ENCODE measurements around the gene TRAIP.
"Not testable (repeated sequence)": the region's sequence is repeated elsewhere in the genome, so short reads cannot be mapped to it uniquely, and the experiment has no call there.

TRAIP gene

GRCh38 chr3:49790626-49791411 is 65.5 kb downstream of the TRAIP start:
- DNase-seq = no peak

DNA sequence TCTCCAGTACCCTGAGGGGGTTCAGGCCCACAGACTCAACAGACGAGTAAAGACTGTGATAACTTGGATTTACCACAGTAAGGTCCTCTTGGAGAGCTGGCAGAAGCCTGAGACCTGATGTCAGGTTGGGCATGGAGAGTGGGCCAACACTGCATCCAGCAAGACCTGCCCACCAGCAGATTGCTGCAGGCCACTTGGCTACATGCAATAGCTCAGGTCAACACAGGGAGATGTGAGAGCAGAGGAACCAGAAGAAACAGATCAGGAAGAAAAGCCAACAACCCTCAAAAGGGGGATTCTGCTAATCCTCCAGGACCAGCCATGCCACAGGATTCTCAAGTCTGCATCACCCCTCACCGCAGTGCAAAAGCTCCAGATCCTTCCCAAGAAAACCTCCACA is 68.3 kb downstream of the TRAIP start:
- no peak for DNase-seq

GRCh38 chr3:49787536-49787935 is 68.8 kb downstream of the TRAIP start:
- DNase-seq = no peak

- no peak for DNase-seq
Measured at GRCh38 chr3:49787182-49787464, 69.2 kb downstream of the TRAIP start.

DNA sequence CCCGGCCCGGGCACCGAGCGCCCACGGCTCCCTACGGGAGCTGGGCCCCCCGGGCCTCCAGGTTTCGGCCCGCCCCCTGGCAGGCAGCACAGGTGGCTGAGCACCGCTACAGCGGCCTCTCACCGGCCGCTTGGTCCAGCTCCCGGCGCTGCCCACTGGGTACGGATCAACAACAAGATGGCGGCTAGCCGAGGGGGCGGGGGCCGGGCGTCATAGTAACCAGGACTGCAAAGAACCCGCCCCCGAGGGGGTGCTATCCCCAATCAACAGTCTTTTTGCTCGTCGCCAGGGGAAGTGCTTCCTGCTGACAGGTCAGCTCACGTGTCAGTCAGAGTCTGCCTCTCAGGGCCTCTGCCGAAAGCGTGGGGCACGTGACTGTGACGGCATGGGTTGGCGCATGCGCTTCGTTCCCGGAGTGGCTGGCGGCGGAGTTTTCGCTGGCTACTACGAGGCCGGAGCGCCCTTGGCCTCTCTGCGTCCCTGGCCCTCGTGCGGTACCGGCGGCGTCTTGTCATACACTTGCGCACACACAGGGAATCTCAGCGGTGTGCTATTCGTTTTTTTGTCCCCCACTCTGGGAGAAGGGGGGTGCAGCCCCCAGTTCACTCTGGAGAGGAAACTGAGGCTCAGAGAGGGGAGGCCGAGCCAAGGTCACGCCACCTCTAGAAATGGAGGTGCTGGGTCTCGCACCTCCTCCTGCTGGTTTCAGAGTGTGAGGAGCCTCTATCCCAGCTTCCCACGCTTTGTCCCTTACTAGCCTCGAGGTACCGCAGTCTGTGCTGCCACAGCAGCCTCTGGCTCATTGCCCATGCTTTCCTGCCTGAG is 69.8 kb downstream of the TRAIP start, which contains the start of gene IP6K1:
Gene IP6K1 (minus strand): TSS at position 186 of the 825 bp plus-strand sequence. CDS start 38,502 bp downstream, outside the sequence.
- DNase-seq = peak; percentile 100

DNA sequence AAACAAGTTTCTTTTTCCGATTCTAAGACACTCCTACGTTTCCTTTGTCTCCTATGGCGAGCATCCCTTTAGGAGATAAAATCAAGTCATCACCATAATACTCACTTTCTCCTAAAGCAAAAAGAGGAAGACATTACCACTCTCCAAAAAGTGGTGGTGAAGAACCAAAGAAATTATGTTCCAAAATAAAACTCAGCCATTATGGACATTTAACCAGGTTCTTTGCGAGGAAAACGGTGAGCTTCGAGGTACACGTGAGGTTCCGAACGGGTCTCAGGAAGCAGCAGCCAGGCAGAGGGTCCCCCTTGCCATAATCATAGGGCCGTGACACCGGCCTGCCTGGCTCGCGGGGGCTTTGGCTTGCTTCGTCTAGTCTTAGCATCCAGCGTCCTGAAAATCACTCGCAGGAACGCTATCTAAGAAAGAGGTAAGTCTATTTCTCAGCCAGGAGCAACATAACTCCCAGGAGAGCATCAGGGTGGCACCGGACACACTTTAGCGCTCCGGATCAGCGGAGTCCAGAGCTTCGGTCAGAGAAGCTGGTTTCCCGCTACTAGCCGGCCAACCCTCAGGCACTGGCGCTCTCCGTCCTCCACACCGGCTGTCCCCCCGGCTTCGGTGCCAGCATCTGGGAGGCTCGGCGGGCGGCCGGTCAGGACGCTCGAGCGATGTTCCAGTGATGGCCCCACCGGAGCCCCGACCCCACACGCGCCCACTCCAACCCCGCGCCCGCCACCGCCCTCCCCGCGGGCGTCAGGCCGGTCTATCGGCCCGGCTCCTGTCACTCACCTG is 70.6 kb downstream of the TRAIP start:
- DNase-seq = peak; percentile 39

GRCh38 chr3:49782277-49782676 is 74.1 kb downstream of the TRAIP start:
- not testable (repeated sequence) for DNase-seq

DNA sequence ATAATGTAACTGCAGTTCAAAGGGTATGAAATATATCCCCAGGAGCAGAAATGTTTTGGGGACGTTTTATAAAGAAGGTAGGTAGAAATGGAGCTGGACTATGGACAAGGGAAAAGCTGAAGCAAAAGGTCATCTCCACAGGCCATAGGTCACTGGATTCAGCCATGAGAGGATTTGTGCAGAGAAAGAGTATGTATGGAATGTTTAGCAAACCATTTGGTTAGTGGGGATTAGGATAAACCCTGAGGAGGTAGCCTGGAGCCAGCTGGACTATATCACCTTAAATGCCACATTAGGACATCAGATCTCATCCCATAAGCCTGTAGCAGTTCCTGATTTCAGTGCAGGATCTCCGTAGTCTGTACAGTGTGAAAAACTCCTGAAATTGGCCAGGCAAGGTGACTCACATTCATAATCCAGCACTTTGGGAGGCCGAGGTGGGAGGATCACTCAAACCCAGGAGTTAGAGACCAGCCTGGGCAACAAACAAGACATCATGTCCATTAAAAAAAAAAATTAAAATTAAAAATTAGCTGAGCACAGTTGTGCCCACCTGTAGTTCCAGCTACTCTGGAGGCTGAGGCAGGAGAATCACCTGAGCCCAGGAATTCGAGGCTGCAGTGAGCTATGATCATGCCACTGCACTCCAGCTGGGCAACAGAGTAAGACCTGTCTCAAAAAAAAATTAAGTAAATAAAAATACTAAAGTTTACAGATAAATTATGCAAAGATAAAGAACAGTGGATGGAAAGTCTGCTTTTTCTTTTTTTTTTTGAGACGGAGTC is 74.8 kb downstream of the TRAIP start:
- DNase-seq = peak; percentile 64

DNA sequence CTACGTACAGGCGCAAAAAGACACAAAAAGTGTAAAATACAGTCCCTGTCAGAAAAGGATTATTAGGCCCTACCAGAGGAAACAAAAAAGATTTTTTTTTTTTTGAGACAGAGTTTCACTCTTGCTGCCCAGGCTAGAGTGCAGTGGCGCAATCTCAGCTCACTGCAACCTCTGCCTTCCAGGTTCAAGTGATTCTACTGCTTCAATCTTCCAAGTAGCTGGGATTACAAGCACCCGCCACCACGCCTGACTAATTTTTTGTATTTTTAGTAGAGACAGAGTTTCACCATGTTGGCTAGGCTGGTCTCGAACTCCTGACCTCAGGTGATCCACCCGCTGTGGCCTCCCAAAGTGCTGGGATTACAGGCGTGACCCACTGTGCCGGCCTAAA is 75.4 kb downstream of the TRAIP start:
- DNase-seq = not testable (repeated sequence)

GRCh38 chr3:49780080-49780974 is 76.0 kb downstream of the TRAIP start:
- DNase-seq = no peak

DNA sequence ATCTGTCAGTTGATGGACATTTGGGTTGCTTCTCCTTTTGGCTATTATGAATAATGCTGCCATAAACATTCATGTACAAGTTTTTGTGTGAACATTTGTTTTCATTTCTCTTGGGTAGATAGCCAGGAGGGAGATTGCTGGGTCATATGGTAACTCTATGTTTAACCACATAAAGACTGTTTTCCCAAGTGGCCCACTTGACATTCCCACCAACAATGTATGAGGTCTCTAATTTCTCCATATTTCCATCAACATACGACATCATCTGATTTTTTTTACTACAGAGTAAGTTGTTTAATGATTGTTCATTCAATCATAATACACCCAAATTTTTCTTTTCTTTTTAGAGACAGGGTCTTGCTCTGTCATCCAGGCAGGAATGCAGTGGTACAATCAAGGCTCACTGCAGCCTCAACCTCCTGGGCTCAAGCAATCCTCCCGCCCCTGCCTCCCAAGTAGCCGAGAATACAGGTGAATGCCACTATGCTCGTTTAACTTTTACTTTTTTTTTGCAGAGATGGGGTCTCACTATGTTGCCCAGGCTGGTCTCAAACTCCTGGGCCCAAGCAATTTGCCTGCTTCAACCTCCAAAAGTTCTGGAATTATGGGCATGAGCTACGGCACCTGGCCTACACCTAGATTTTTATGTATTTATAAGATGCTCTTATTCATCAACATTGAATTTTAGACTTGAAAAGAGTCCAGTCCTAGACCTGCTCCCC is 76.8 kb downstream of the TRAIP start:
- no peak for DNase-seq
